Activated B cell treated with CpG ODN at 0.5 μM for 24 hours (primary cell): ENCODE results near the gene MYL6. TPM values are rescaled to one million over a fixed set of nuclear protein-coding genes. Genes with fewer than 3 reads are reported as not detected.
"Not testable (repeated sequence)": the region's sequence is repeated elsewhere in the genome, so short reads cannot be mapped to it uniquely, and the experiment has no call there.

Experiments
- ATAC-seq: fragments of 200-7000 bp; cut with Tn5 transposase; one replicate; pipeline ENCODE4 v1.10.0; 2021; ENCODE audit warnings: low read depth, mild to moderate bottlenecking, moderate library complexity
- CTCF ChIA-PET: fragments of 350-600 bp; sonication (Branson Sonifier 250); formaldehyde crosslinking; loops from one replicate; lab custom pipeline; 2021; ENCODE audit warnings: antibody characterized with exemption; lab: Charles Lee
- POLR2A ChIA-PET: fragments of 350-600 bp; sonication (Branson Sonifier 250); formaldehyde crosslinking; loops from one replicate; lab custom pipeline; 2021; ENCODE audit warnings: antibody characterized with exemption; lab: Charles Lee
- DNase-seq: peaks from one replicate; pipeline ENCODE4 v3.0.0; 2022
- H3K27ac Mint-ChIP-seq: one replicate; pipeline ENCODE4 v1.8.0; 2020; ENCODE audit warnings: mixed read lengths
- H3K27me3 Mint-ChIP-seq: one replicate; pipeline ENCODE4 v1.8.0; 2021; ENCODE audit warnings: mixed read lengths
- H3K36me3 Mint-ChIP-seq: one replicate; pipeline ENCODE4 v1.8.0; 2021; ENCODE audit warnings: low read depth, mixed read lengths
- H3K4me1 Mint-ChIP-seq: one replicate; pipeline ENCODE4 v1.8.0; 2021; ENCODE audit warnings: mixed read lengths
- H3K4me3 Mint-ChIP-seq: one replicate; pipeline ENCODE4 v1.8.0; 2020; ENCODE audit warnings: mild to moderate bottlenecking, mixed read lengths
- H3K9me3 Mint-ChIP-seq: one replicate; pipeline ENCODE4 v1.8.0; 2020; ENCODE audit warnings: mixed read lengths
- CTCF ChIP-seq: fragments of 200-600 bp; IDR thresholded peaks from one replicate; pipeline ENCODE4 v1.8.0; 2022; ENCODE audit warnings: antibody characterized with exemption, mild to moderate bottlenecking
- intact Hi-C: fragments of 100-400 bp; cut with micrococcal nuclease; formaldehyde crosslinking; loops from one replicate; pipeline ENCODE4 v1.15.1; 2024
- total RNA-seq: library from RNA; stranded (reverse); gene quantifications from 2 replicates; pipeline ENCODE4 v1.2.3, GENCODE V29; 2022

MYL6 gene
- total RNA-seq, 1 donor from 2014 or later: 921 TPM

- ChIA-PET CTCF (interaction anchor here (3.8 to 6.4 kb wide), 4 partner anchors 16 to 71 kb away, joined by 36 to 80 read pairs (median 50); partner anchors contain the start of genes ESYT1, RNF41 and ZC3H10), POLR2A (interaction anchor here (0.7 to 5.7 kb wide), 10 partner anchors 9 to 452 kb away, joined by 3 to 116 read pairs (median 16); partner anchors contain the start of genes ANKRD52, COQ10A, ESYT1 and MYL6)
- peak overlapping the region; percentile 95 for H3K4me3 Mint-ChIP-seq
- no peak for ATAC-seq
- H3K9me3 Mint-ChIP-seq: no peaks in the 10 kb centered on the region
- peaks cover 43% of the 10 kb centered on the region for H3K4me1 Mint-ChIP-seq
- peaks cover 23% of the 10 kb centered on the region for H3K36me3 Mint-ChIP-seq
- intact Hi-C loops: loop anchor here (1.0 kb wide), 3 partner anchors 32 to 452 kb away; partner anchors contain the start of gene MYL6
- H3K27me3 Mint-ChIP-seq: no peaks in the 10 kb centered on the region
- DNase-seq: no peak
- TF ChIP-seq CTCF: no peak
- H3K27ac Mint-ChIP-seq: peak overlapping the region; percentile 96
Observed at GRCh38 chr12:56190695-56191155, 32.6 kb downstream of the MYL6 start.

DNA sequence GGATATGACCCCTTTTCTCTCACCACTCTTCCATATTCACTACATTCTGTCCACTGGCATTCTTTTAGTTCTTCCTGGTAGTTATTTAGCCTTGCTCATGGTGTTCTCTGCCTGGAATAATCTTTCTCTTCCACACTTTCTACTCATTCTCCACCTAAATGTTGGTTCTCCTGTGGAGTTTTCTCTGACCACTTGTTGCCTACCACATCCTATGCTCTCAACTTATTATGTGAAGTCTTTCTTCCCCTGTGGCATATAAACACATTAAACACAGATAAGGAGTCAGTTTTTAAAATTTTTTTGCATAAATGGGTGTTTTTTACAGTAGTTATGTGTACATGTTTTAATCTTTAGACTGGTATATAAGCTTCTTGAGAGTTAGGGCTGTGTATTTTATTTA is 34.4 kb downstream of the MYL6 start:
- Mint-ChIP-seq H3K4me3 (no peak overlapping the region), H3K9me3 (no peaks in the 10 kb centered on the region), H3K27ac (peak overlapping the region; percentile 43), H3K4me1 (peaks cover 33% of the 10 kb centered on the region), H3K36me3 (peaks cover 11% of the 10 kb centered on the region), H3K27me3 (no peaks in the 10 kb centered on the region)
- no peak for TF ChIP-seq CTCF
- no peak for ATAC-seq
- POLR2A ChIA-PET: interaction anchor here (0.6 to 5.7 kb wide), 4 partner anchors 29 to 137 kb away, joined by 4 to 83 read pairs (median 8); partner anchors contain the start of genes ANKRD52 and RNF41
- intact Hi-C loops: no loop called here
- DNase-seq: no peak
- CTCF ChIA-PET: interaction anchor here (1.1 to 6.4 kb wide), 11 partner anchors 14 to 311 kb away, joined by 3 to 40 read pairs (median 7); partner anchors contain the start of genes ANKRD52, COQ10A and RNF41

DNA sequence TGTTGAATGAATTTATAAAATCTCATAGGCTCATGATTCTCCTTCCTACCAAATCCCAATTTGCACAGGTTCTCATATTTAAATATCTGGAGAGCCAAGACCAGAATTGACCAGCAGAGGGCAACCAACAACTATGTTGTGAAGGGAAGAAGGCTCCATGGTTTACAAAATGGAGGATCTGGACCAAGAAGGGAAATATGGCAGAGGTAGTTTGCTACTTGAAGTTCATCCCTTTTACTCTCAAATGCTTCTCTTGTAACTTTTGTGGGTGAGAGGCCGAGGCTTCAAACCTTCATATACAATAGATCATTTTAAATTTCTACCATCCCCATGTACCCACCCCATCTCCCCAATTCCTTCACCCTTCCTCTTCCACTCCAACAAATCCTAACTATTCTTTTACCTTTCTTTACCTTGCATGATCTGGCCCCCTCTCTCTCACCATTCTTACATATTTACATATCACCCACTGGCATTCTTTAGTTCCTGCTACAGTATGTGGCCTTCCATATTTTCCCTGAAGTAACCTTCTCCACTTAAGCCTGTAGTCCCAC is 34.9 kb downstream of the MYL6 start:
- H3K9me3 Mint-ChIP-seq: no peaks in the 10 kb centered on the region
- ATAC-seq (no peak), DNase-seq (no peak)
- peak overlapping the region; percentile 43 for H3K27ac Mint-ChIP-seq
- peaks cover 28% of the 10 kb centered on the region for H3K4me1 Mint-ChIP-seq
- no peak overlapping the region for H3K4me3 Mint-ChIP-seq
- ChIA-PET POLR2A (interaction anchor here (0.7 kb wide), 1 partner anchor 63 kb away, joined by 4 read pairs; no protein-coding TSS in a partner anchor), CTCF (interaction anchor here (1.1 to 6.4 kb wide), 10 partner anchors 14 to 311 kb away, joined by 3 to 40 read pairs (median 6); partner anchors contain the start of genes ANKRD52, COQ10A and RNF41)
- intact Hi-C loops: loop anchor here (1.0 kb wide), 8 partner anchors 12 to 380 kb away; partner anchors contain the start of genes ANKRD52, NABP2 and SPRYD4
- peaks cover 11% of the 10 kb centered on the region for H3K36me3 Mint-ChIP-seq
- no peaks in the 10 kb centered on the region for H3K27me3 Mint-ChIP-seq
- TF ChIP-seq CTCF: peak; percentile 68

GRCh38 chr12:56196818-56197550 is 38.8 kb downstream of the MYL6 start:
- H3K36me3 Mint-ChIP-seq: not testable (repeated sequence)

DNA sequence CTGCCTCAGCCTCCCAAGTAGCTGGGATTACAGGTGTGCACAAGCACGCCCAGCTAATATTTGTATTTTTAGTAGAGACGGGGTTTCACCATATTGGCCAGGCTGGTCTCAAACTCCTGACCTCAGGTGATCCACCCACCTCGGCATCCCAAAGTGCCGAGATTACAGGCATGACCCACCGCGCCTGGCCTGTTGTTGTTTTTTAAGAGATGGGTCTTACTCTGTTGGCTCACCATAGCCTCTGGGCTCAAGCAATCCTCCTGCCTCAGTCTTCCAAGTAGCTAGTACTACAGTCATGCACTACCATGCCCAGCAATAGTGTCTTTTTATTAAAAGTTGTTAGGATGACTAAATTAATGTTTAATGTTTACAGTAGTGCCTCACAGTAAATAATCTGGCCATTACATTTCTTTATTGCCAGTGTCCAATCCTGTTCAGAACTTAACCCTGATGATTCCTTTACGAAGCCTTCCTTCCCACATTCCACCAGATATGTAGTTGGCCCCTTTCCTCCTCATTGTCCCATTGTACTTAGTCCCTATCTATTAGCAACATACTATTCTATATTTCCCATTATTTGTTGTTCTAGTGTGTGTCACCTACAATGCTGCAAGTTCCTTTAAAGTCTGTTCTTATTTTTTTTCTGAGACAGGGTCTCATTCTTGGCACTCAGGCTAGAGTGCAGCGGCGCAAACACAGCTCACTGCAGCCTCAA is 39.9 kb downstream of the MYL6 start:
- POLR2A ChIA-PET: no interaction called here
- intact Hi-C loops: no loop called here
- no peak overlapping the region for H3K4me3 Mint-ChIP-seq
- H3K36me3 Mint-ChIP-seq: no peaks in the 10 kb centered on the region
- no peak for DNase-seq
- no peaks in the 10 kb centered on the region for H3K27me3 Mint-ChIP-seq
- no peak for TF ChIP-seq CTCF
- peaks cover 10% of the 10 kb centered on the region for H3K4me1 Mint-ChIP-seq
- no peak for ATAC-seq
- H3K27ac Mint-ChIP-seq: no peak overlapping the region
- CTCF ChIA-PET: interaction anchor here (1.0 to 1.3 kb wide), 2 partner anchors 8 to 9 kb away, joined by 3 to 4 read pairs; partner anchors contain the start of gene SMARCC2
- H3K9me3 Mint-ChIP-seq: no peaks in the 10 kb centered on the region

More at GRCh38 chr12:56196818-56197550, 38.8 kb downstream of the MYL6 start:
- H3K9me3 Mint-ChIP-seq, H3K4me3 Mint-ChIP-seq, DNase-seq, H3K4me1 Mint-ChIP-seq, intact Hi-C loops, ATAC-seq, H3K27ac Mint-ChIP-seq, H3K27me3 Mint-ChIP-seq: not testable (repeated sequence)
- CTCF ChIA-PET: interaction anchor here (1.3 kb wide), 1 partner anchor 7 kb away, joined by 4 read pairs; the partner anchor contains the start of gene SMARCC2
- POLR2A ChIA-PET: interaction anchor here (0.6 to 1.5 kb wide), 3 partner anchors 24 to 172 kb away, joined by 4 to 6 read pairs (median 5); partner anchors contain the start of gene RNF41
